GM12874 (cell line): ENCODE data around the gene CISH.

Experiments used
- TF ChIP-seq, protein P1 (sequence below): IDR thresholded peaks from 2 replicates; pipeline ENCODE4 v1.5.1; 2011; ENCODE audit warnings: low read depth, mild to moderate bottlenecking, control low read depth, low read length, moderate library complexity; ENCODE audit not compliant: insufficient read depth

CISH gene

DNA sequence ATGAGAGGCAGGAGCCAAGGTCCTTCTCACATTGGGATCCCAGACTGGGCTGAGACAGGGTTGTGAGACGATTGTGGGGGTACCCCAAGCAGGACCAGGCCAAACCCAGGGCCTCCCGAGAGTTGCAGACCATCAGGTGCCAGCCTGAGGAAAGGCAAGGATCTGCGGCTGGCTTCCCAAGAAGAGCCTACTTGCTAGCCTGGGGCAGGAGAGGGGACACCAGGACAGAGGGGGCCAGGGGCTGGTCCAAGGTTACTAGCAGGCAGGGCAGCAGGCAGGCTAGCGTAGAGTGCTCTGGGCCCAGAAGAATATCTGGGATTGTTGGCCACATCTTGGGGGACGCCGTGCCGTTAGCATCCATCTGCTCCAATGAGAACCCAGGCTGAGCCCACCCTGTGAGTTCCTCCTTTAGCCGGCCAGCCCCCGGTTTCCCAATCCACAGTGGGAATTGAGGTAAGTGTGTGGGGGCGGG, 546 bp downstream of the CISH start:
- TF ChIP-seq, protein P1, sequence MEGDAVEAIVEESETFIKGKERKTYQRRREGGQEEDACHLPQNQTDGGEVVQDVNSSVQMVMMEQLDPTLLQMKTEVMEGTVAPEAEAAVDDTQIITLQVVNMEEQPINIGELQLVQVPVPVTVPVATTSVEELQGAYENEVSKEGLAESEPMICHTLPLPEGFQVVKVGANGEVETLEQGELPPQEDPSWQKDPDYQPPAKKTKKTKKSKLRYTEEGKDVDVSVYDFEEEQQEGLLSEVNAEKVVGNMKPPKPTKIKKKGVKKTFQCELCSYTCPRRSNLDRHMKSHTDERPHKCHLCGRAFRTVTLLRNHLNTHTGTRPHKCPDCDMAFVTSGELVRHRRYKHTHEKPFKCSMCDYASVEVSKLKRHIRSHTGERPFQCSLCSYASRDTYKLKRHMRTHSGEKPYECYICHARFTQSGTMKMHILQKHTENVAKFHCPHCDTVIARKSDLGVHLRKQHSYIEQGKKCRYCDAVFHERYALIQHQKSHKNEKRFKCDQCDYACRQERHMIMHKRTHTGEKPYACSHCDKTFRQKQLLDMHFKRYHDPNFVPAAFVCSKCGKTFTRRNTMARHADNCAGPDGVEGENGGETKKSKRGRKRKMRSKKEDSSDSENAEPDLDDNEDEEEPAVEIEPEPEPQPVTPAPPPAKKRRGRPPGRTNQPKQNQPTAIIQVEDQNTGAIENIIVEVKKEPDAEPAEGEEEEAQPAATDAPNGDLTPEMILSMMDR, result no peak

DNA sequence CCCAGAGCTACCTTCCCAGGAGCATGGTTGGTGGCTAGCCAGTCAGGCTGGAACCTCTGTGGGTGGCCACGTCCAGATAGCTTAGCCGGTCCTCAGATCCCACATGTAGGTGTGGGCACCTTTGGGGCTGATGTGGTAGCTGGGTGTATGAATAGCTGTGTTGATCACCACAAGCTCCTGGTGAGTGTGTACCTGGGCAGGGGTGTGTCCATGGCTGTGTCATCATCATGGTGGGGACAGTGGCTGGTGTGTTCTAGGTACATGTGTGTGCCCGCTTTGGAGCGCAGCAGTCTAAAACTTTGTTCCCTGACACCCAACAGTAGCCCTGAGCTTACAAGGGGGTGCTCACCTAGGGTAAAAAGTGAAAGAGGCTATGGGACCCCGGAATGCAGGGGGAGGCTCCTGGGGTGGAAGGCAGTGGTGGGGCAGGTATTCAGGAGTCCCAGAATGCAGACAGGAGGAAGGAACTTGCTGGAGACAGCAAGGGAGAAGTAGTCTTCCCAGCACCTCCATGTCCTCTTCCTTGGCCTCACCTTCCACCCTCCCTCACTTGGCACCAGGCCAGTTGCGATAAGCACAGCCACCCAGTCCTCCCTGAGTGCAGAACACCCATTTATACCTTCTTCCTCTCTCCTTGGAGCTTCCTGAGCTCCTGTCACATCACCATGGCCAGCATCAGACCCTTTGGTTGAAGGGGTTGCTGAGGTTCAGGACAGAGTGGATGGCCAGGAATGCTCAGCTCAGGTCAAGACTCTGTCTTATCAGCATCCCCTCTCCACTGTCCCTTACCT, 1.2 kb downstream of the CISH start:
- TF ChIP-seq, protein P1, result no peak

DNA sequence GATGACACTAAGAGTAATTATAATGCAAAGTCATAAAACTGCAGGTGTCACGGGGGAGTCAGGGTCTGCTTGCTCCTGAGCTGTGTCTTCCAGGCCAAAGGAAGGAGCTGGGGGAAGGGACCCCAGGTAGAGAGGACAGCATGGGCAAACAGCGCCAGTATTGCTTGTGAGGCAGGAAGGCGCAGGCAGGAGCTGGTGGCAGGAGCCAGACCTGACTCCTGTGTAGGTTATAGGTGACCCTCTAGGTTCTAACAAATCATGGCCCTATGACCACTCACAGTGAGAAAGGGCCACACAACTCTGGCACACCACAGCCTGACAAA, 1.9 kb downstream of the CISH start:
- TF ChIP-seq, protein P1, result no peak

- TF ChIP-seq, protein P1, result no peak
These were observed 2.4 kb downstream of the CISH start for GRCh38 chr3:50609071-50609762.

GRCh38 chr3:50608278-50608677, 3.3 kb downstream of the CISH start:
- TF ChIP-seq, protein P1, result no peak

GRCh38 chr3:50607271-50608091, 4.1 kb downstream of the CISH start:
- TF ChIP-seq, protein P1, result no peak

DNA sequence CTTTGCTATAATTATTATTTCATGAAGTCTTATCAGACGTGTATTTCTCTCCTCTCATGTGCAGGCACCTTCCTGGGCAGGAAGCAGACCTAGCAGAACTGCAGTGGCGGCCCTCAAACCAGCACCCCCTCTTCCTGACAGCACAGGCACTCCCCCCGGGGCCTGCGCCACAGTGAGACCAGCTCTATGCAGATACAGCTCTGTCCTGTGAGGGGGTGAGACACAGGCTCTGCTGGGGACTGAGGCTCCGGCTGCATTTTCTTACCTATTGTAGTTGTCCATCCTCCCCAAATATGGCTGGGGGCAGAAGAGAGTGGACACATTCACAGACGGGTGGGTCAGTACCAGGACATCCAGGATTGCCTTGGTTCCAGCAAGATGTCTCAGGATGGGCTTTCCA, 5.0 kb downstream of the CISH start:
- TF ChIP-seq, protein P1, result no peak
